SK-N-SH treated with all-trans-retinoic acid at 6 μM for 48 hours (cell line): ENCODE measurements around the gene ACOT9.

ENCODE experiments used
- ATAC-seq: fragments of 200-7000 bp; cut with Tn5 transposase; 3 replicates; pipeline ENCODE4 v1.9.1; 2020; ENCODE audit warnings: mild to moderate bottlenecking, moderate library complexity
- ARNTL ChIP-seq: fragments of 450-650 bp; formaldehyde crosslinking; IDR thresholded peaks from 2 replicates; pipeline ENCODE4 v1.5.0; 2020; ENCODE audit warnings: low read depth, mild to moderate bottlenecking, moderate library complexity, borderline replicate concordance
- BACH2 ChIP-seq: fragments of 250-450 bp; sonication (Bioruptor Pico); IDR thresholded peaks from 2 replicates; pipeline ENCODE4 v1.9.0; 2021; ENCODE audit warnings: mild to moderate bottlenecking, borderline replicate concordance
- CSDC2 ChIP-seq: fragments of 250-450 bp; sonication (Bioruptor Pico); IDR thresholded peaks from 2 replicates; pipeline ENCODE4 v1.5.0; 2020; ENCODE audit warnings: mild to moderate bottlenecking, moderate library complexity
- ESRRG ChIP-seq: fragments of 250-450 bp; sonication (Bioruptor Pico); IDR thresholded peaks from 2 replicates; pipeline ENCODE4 v1.6.1; 2021; ENCODE audit warnings: mild to moderate bottlenecking
- ISL1 ChIP-seq: fragments of 250-450 bp; sonication (Bioruptor Pico); IDR thresholded peaks from 2 replicates; pipeline ENCODE4 v2.1.2; 2022; ENCODE audit warnings: mild to moderate bottlenecking, moderate library complexity
- OSR1 ChIP-seq: fragments of 250-450 bp; sonication (Bioruptor Pico); IDR thresholded peaks from 2 replicates; pipeline ENCODE4 v1.8.0; 2022; ENCODE audit warnings: moderate library complexity, mild to moderate bottlenecking, inconsistent platforms
- PPARA ChIP-seq: fragments of 250-450 bp; sonication (Bioruptor Pico); IDR thresholded peaks from 2 replicates; pipeline ENCODE4 v1.5.0; 2020; ENCODE audit warnings: mild to moderate bottlenecking, borderline replicate concordance
- RARB ChIP-seq: fragments of 250-450 bp; sonication (Bioruptor Pico); IDR thresholded peaks from 2 replicates; pipeline ENCODE4 v1.8.0; 2021; ENCODE audit warnings: mild to moderate bottlenecking, moderate library complexity
- TCF4 ChIP-seq: fragments of 250-450 bp; sonication (Bioruptor Pico); IDR thresholded peaks from 2 replicates; pipeline ENCODE4 v1.8.0; 2021; ENCODE audit warnings: mild to moderate bottlenecking, moderate library complexity, borderline replicate concordance
- TOX ChIP-seq: fragments of 250-450 bp; sonication (Bioruptor Pico); IDR thresholded peaks from 2 replicates; pipeline ENCODE4 v1.8.0; 2021; ENCODE audit warnings: mild to moderate bottlenecking, moderate library complexity, borderline replicate concordance
- ZC3H10 ChIP-seq: fragments of 250-450 bp; sonication (Bioruptor Pico); IDR thresholded peaks from 2 replicates; pipeline ENCODE4 v1.5.1; 2021; ENCODE audit warnings: mild to moderate bottlenecking, moderate library complexity
- ZFP3 ChIP-seq: fragments of 250-450 bp; sonication (Bioruptor Pico); IDR thresholded peaks from 2 replicates; pipeline ENCODE4 v1.5.0; 2020; ENCODE audit warnings: mild to moderate bottlenecking, moderate library complexity
- ZFP30 ChIP-seq: fragments of 450-650 bp; formaldehyde crosslinking; IDR thresholded peaks from 2 replicates; pipeline ENCODE4 v1.5.0; 2022; ENCODE audit warnings: mild to moderate bottlenecking, moderate library complexity
- ZNF565 ChIP-seq: fragments of 450-650 bp; formaldehyde crosslinking; conservative IDR thresholded peaks from 2 replicates; pipeline ENCODE4 v1.5.0; 2020; ENCODE audit warnings: low read depth, mild to moderate bottlenecking, moderate library complexity
- ZNF70 ChIP-seq: fragments of 450-650 bp; formaldehyde crosslinking; IDR thresholded peaks from 2 replicates; pipeline ENCODE4 v1.5.0; 2020; ENCODE audit warnings: mild to moderate bottlenecking, moderate library complexity
- TF ChIP-seq, protein P1 (sequence below): fragments of 250-450 bp; sonication (Bioruptor Pico); IDR thresholded peaks from 2 replicates; pipeline ENCODE4 v1.8.0; 2021; ENCODE audit warnings: low read depth, mild to moderate bottlenecking, moderate library complexity, borderline replicate concordance
- TF ChIP-seq, protein P2 (sequence below): fragments of 250-450 bp; sonication (Bioruptor Pico); IDR thresholded peaks from 2 replicates; pipeline ENCODE4 v1.5.0; 2020; ENCODE audit warnings: mild to moderate bottlenecking, moderate library complexity
- TF ChIP-seq, protein P3 (sequence below): fragments of 250-450 bp; sonication (Bioruptor Pico); IDR thresholded peaks from 2 replicates; pipeline ENCODE4 v1.8.0; 2020; ENCODE audit warnings: mild to moderate bottlenecking, moderate library complexity, borderline replicate concordance

ACOT9 gene

DNA sequence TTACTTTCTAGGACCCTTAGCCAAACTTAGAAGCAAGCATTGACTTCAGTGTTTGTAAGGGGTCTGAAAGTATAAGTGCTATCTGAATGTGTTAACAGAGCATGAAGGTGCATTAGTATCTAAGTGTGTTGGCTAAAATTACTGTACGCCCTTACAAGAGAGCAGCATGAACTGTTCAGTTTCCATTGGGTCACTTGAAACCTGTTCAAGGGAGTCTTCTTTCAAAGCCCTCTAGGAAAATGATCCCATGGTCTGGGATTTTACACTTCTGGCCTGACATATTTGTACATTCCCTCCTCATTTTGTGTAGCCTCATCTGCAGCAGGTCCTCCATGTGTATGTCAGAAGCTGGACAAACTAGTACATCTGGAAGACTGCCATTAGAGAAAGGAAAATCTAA is 72.5 kb downstream of the ACOT9 start:
- ATAC-seq: no peak
- TF ChIP-seq, protein P1, sequence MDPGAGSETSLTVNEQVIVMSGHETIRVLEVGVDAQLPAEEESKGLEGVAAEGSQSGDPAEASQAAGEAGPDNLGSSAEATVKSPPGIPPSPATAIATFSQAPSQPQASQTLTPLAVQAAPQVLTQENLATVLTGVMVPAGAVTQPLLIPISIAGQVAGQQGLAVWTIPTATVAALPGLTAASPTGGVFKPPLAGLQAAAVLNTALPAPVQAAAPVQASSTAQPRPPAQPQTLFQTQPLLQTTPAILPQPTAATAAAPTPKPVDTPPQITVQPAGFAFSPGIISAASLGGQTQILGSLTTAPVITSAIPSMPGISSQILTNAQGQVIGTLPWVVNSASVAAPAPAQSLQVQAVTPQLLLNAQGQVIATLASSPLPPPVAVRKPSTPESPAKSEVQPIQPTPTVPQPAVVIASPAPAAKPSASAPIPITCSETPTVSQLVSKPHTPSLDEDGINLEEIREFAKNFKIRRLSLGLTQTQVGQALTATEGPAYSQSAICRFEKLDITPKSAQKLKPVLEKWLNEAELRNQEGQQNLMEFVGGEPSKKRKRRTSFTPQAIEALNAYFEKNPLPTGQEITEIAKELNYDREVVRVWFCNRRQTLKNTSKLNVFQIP: no peak
- no peak for TF ChIP-seq TOX
- TF ChIP-seq ZFP3: no peak

DNA sequence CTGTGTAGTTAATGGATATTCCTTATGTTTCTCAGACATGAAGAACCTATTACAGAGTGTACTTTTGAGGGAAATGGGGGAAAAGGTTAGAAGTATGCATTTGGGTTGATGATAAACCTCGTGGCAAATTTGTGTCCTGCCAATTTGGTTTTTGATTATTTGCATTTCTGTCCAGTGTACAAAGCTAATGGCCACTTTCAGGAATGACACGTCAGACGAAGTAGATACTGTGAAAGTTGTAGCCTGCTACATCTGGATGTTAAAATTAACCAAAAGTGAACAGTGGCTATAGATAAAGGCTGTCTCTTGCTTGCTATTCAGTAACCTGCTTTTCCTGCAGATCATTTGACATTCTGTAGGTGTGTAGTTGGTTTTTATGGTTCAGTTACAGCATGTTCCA is 74.7 kb downstream of the ACOT9 start:
- TF ChIP-seq, protein P1: no peak
- TF ChIP-seq PPARA (CRISPR knock-in tag): no peak
- peak; percentile 10; the same call in 2 of the 3 replicates for ATAC-seq

DNA sequence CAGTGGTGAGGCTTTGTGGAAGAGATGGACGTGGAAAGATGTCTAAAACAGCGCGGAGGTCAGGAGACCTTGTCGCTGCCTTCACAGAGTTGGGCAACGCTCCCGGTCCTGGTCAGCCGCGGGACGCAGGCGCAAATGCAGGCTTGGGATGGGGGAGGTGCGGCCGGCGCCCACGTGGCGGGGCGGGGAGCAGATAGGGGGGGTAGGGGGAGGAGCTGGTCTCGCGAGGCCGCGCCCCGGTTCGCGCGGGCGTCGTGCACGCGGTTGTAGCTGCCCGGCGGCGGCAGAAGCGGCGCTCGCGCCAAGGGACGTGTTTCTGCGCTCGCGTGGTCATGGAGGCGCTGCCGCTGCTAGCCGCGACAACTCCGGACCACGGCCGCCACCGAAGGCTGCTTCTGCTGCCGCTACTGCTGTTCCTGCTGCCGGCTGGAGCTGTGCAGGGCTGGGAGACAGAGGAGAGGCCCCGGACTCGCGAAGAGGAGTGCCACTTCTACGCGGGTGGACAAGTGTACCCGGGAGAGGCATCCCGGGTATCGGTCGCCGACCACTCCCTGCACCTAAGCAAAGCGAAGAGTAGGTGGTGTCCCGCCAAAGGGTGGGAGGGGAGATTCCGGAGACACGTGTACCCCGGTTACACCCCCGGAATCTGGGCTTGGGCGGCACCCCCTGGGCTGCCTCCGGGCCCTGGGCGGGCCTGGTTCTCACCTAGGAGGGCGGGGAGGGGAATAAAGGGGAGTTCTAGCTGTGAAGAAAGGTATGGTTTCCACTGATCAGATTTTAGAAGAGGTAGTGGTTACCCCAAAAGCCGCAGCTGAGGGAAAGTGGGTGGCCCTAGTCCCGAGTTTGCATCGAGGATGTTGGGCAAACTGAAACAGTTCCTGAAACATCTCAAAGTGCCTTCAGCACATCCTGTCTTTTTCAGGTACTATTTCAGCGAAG is 75.6 kb downstream of the ACOT9 start, which contains the start of gene PRDX4:
Gene PRDX4 (plus strand): TSS at position 255 of the 939 bp plus-strand sequence. CDS start 78 bp downstream, at position 333.
- TF ChIP-seq, protein P1: no peak
- TF ChIP-seq TOX (no peak), ZC3H10 (CRISPR knock-in tag) (no peak), ESRRG (no peak), BACH2 (no peak), ZFP30 (CRISPR knock-in tag) (no peak), ZFP3 (no peak)
- ATAC-seq: peak; percentile 90

DNA sequence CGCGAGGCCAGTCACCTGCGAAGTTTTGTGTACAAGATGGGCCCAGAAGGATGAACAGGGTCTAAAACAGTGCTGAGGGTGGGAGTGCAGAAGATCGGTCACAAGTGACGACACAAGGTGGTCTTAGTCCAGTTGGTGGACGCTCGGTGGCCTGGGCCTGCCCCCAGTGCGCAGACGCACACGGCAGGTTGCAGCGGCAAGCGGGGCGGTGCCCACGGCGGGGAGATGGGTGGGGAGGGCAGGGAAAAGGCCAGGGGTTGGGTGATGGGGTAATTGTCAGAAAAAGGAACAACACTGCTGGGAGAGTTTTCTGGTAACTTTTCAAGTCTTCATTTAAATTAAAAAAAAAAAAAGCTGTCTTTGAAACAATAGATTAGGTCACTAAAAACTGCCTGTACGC is 76.8 kb downstream of the ACOT9 start:
- no peak for TF ChIP-seq PPARA (CRISPR knock-in tag)
- no peak for TF ChIP-seq ARNTL (CRISPR knock-in tag)
- TF ChIP-seq, protein P2, sequence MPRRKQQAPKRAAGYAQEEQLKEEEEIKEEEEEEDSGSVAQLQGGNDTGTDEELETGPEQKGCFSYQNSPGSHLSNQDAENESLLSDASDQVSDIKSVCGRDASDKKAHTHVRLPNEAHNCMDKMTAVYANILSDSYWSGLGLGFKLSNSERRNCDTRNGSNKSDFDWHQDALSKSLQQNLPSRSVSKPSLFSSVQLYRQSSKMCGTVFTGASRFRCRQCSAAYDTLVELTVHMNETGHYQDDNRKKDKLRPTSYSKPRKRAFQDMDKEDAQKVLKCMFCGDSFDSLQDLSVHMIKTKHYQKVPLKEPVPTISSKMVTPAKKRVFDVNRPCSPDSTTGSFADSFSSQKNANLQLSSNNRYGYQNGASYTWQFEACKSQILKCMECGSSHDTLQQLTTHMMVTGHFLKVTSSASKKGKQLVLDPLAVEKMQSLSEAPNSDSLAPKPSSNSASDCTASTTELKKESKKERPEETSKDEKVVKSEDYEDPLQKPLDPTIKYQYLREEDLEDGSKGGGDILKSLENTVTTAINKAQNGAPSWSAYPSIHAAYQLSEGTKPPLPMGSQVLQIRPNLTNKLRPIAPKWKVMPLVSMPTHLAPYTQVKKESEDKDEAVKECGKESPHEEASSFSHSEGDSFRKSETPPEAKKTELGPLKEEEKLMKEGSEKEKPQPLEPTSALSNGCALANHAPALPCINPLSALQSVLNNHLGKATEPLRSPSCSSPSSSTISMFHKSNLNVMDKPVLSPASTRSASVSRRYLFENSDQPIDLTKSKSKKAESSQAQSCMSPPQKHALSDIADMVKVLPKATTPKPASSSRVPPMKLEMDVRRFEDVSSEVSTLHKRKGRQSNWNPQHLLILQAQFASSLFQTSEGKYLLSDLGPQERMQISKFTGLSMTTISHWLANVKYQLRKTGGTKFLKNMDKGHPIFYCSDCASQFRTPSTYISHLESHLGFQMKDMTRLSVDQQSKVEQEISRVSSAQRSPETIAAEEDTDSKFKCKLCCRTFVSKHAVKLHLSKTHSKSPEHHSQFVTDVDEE (CRISPR knock-in tag): no peak
- TF ChIP-seq ZFP30 (CRISPR knock-in tag): no peak
- TF ChIP-seq OSR1: no peak
- TF ChIP-seq ISL1: no peak
- no peak for TF ChIP-seq CSDC2 (CRISPR knock-in tag)
- TF ChIP-seq, all 23 proteins: peak for 0
- no peak for ATAC-seq

DNA sequence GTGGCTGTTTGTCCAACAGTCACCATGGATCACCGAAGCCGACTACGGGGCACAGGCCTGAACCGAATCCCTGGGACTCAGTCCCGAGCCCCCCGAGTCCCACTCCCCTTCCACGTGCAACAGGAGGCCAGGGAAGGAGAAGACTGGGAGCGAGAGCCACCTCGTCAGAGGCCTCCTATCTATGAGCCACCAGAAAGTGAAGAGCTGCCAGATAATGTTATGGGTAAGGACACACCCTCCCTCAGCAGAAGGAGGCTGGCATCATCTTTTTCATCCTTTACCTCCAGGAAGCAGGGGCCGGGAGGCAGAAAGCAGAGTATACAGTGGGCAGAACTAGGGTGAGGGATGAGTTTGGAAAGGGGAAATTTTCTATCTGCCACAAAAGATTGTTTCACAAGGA is 78.6 kb downstream of the ACOT9 start:
- no peak for ATAC-seq
- TF ChIP-seq OSR1: no peak
- no peak for TF ChIP-seq ZC3H10 (CRISPR knock-in tag)
- no peak for TF ChIP-seq ZNF70 (CRISPR knock-in tag)
- no peak for TF ChIP-seq ZNF565 (CRISPR knock-in tag)
- TF ChIP-seq, protein P2 (CRISPR knock-in tag): no peak
- TF ChIP-seq, protein P1: no peak
- no peak for TF ChIP-seq ZFP3
- no peak for TF ChIP-seq ZFP30 (CRISPR knock-in tag)
- TF ChIP-seq ARNTL (CRISPR knock-in tag): no peak
- TF ChIP-seq, protein P3, sequence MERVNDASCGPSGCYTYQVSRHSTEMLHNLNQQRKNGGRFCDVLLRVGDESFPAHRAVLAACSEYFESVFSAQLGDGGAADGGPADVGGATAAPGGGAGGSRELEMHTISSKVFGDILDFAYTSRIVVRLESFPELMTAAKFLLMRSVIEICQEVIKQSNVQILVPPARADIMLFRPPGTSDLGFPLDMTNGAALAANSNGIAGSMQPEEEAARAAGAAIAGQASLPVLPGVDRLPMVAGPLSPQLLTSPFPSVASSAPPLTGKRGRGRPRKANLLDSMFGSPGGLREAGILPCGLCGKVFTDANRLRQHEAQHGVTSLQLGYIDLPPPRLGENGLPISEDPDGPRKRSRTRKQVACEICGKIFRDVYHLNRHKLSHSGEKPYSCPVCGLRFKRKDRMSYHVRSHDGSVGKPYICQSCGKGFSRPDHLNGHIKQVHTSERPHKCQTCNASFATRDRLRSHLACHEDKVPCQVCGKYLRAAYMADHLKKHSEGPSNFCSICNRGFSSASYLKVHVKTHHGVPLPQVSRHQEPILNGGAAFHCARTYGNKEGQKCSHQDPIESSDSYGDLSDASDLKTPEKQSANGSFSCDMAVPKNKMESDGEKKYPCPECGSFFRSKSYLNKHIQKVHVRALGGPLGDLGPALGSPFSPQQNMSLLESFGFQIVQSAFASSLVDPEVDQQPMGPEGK: no peak
- no peak for TF ChIP-seq TOX
- TF ChIP-seq TCF4 (CRISPR knock-in tag): no peak
- no peak for TF ChIP-seq RARB (CRISPR knock-in tag)
